ENCODE results near the gene XIRP2. TPM values are rescaled to one million over a fixed set of nuclear protein-coding genes. Genes with fewer than 3 reads are reported as not detected.

The XIRP2 gene
- total RNA-seq, 4 donors from 2014 or later: not detected

DNA sequence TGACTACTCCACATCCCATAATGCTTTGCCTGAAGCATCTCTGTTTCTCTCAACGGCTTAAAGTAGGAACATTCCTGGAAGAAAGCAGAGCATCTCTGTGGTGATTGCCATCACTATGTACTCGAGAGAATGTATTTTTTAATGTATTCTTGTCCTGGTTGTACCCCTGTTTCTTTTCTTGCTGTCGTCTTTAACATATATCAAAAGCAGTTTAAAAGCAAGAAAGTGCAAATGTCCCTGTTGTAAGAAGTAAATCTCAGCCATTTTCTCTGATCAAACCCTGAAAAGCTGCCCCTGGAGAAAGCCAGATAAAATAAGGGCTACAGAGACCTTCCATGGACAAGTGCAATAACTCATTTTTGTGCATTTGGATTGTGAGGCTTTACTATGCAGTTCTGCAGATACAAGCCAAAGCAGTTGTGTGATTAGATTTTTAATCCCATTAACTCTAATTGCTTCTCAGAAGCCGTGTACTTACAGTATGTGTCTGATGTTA is 70.8 kb downstream of the XIRP2 start:
- WGBS: 43% methylated on average over 4 of the region's 4 CpGs
- H3K36me3 ChIP-seq: no peaks in the 10 kb centered on the region

DNA sequence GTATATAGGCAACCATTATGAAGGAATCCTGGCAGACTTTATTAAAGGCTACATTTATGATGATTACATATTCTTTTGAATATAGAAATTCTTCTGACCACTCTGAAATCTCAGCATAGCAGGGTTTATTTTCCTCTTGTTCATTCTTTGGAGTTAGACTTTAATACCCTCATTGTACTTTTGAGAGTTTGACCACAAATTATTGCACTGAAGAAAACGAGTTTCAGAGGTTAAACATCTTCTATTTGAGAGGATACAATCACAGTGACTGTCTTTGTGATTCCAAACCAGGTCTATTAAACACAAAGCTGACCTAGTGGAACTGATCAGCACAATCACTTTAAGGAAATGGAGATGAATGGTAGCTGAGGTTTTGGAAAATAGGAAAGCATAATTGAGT is 71.3 kb downstream of the XIRP2 start:
- H3K4me1 ChIP-seq: no peaks in the 10 kb centered on the region
- TF ChIP-seq, protein P1, sequence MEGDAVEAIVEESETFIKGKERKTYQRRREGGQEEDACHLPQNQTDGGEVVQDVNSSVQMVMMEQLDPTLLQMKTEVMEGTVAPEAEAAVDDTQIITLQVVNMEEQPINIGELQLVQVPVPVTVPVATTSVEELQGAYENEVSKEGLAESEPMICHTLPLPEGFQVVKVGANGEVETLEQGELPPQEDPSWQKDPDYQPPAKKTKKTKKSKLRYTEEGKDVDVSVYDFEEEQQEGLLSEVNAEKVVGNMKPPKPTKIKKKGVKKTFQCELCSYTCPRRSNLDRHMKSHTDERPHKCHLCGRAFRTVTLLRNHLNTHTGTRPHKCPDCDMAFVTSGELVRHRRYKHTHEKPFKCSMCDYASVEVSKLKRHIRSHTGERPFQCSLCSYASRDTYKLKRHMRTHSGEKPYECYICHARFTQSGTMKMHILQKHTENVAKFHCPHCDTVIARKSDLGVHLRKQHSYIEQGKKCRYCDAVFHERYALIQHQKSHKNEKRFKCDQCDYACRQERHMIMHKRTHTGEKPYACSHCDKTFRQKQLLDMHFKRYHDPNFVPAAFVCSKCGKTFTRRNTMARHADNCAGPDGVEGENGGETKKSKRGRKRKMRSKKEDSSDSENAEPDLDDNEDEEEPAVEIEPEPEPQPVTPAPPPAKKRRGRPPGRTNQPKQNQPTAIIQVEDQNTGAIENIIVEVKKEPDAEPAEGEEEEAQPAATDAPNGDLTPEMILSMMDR (IDR thresholded peaks at IDR 0.05): no peak
- no peak for TF ChIP-seq POLR2A (IDR thresholded peaks at IDR 0.05)
- no peak for TF ChIP-seq EP300 (IDR thresholded peaks at IDR 0.05)
- no peak for TF ChIP-seq POLR2AphosphoS5 (IDR thresholded peaks at IDR 0.05)
- 31% methylated on average over 1 of the region's 1 CpG for WGBS
- H3K36me3 ChIP-seq: no peaks in the 10 kb centered on the region
- H3K27me3 ChIP-seq: no peaks in the 10 kb centered on the region
- no peak for DNase-seq (ENCODE audit: low spot score in 2 of 2)
- H3K27ac ChIP-seq: no peak overlapping the region
- H3K4me3 ChIP-seq: no peak overlapping the region
- no peaks in the 10 kb centered on the region for H3K9me3 ChIP-seq

More for the DNA sequence above, 70.8 kb downstream of the XIRP2 start:
- H3K4me1 ChIP-seq: no peaks in the 10 kb centered on the region
- no peak overlapping the region for H3K27ac ChIP-seq
- no peaks in the 10 kb centered on the region for H3K27me3 ChIP-seq
- no peaks in the 10 kb centered on the region for H3K9me3 ChIP-seq
- TF ChIP-seq EP300 (IDR thresholded peaks at IDR 0.05) (no peak), POLR2AphosphoS5 (IDR thresholded peaks at IDR 0.05) (no peak), POLR2A (IDR thresholded peaks at IDR 0.05) (no peak)
- TF ChIP-seq, protein P1 (IDR thresholded peaks at IDR 0.05): no peak
- no peak overlapping the region for H3K4me3 ChIP-seq
- DNase-seq (ENCODE audit: low spot score in 2 of 2): no peak

DNA sequence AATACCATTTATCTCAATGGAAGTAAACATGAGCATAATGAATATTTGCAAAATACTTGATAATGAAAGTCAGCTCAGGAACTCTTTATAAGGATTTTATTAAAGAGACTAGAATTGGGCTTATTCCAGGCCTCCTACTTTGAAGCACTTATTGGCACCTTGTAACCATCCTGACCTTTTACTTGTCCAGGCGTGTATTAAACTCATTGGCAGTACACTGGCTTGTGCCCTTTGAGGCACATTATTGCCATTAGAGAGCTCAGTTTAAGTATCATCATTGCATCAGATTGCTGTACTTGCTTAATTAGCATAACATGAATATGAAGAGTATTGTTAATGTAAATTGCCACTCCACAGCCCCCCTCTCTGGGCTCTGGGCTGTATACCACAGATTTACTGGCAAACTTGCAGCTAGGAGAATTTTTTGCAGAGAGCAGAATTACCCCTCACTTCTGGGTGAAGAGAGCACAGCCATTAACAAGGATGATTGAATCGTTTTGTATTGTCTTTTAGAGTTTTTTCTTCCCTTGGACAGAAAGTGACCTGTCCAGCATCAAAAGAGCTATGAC is 72.5 kb downstream of the XIRP2 start:
- Histone ChIP-seq H3K27me3 (no peaks in the 10 kb centered on the region), H3K9me3 (no peaks in the 10 kb centered on the region), H3K36me3 (no peaks in the 10 kb centered on the region), H3K4me1 (no peaks in the 10 kb centered on the region), H3K27ac (no peak overlapping the region), H3K4me3 (no peak overlapping the region)
- no peak for DNase-seq (ENCODE audit: low spot score in 2 of 2)
- 54% methylated on average over 2 of the region's 2 CpGs for WGBS
- TF ChIP-seq, protein P1 (IDR thresholded peaks at IDR 0.05): no peak
- TF ChIP-seq POLR2AphosphoS5 (IDR thresholded peaks at IDR 0.05) (no peak), EP300 (IDR thresholded peaks at IDR 0.05) (no peak), POLR2A (IDR thresholded peaks at IDR 0.05) (no peak)

DNA sequence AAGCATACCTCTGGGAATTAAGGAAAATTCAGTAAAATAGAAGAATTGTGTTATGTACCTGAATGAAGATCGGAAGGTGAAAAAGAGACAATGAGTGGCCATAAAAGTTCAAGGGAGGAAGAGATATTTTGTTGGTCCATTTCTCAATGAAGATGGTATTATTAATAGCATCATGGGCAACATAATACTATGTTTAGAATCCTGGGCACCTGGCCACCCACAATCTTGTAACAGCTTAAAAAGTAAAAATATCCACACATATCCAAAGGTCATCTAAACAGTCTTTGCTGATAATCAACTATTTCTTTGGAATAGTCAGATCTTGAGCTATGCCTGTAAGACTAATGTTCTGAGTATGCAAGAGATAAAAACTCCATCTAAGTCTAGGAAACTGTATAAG is 73.7 kb downstream of the XIRP2 start:
- 97% methylated on average over 1 of the region's 1 CpG for WGBS
- Histone ChIP-seq H3K9me3 (no peaks in the 10 kb centered on the region), H3K27ac (no peak overlapping the region), H3K27me3 (no peaks in the 10 kb centered on the region), H3K36me3 (no peaks in the 10 kb centered on the region), H3K4me1 (no peaks in the 10 kb centered on the region), H3K4me3 (no peak overlapping the region)
- TF ChIP-seq POLR2AphosphoS5 (IDR thresholded peaks at IDR 0.05): no peak
- no peak for TF ChIP-seq POLR2A (IDR thresholded peaks at IDR 0.05)
- TF ChIP-seq, protein P1 (IDR thresholded peaks at IDR 0.05): no peak
- TF ChIP-seq EP300 (IDR thresholded peaks at IDR 0.05): no peak
- no peak for DNase-seq (ENCODE audit: low spot score in 2 of 2)

DNA sequence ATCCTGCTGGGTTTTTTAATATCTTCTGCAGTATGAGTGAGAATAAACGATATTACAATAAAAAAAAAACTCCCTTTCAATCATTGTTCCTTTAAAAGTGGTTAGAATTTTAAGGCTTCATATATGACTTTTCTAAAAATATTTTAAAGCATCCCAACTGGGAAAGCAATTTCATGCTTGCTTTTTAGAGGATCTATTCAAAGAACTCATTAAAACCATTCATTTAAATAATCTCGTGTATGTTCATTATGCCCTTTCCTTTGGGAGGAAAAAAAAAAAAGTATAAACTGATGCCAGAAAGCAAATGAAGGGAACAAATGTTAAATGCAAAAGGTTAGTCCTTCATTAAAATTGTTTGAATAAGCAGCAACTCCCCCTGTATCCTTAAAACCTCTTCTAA is 81.2 kb downstream of the XIRP2 start:
- no peaks in the 10 kb centered on the region for H3K9me3 ChIP-seq

More for the DNA sequence above, 81.2 kb downstream of the XIRP2 start:
- 67% methylated on average over 2 of the region's 2 CpGs for WGBS
- Histone ChIP-seq H3K27ac (no peak overlapping the region), H3K4me3 (no peak overlapping the region), H3K36me3 (no peaks in the 10 kb centered on the region), H3K27me3 (no peaks in the 10 kb centered on the region), H3K4me1 (no peaks in the 10 kb centered on the region)
- DNase-seq (ENCODE audit: low spot score in 2 of 2): no peak
- TF ChIP-seq POLR2A (IDR thresholded peaks at IDR 0.05) (no peak), EP300 (IDR thresholded peaks at IDR 0.05) (no peak), POLR2AphosphoS5 (IDR thresholded peaks at IDR 0.05) (no peak)
- TF ChIP-seq, protein P1 (IDR thresholded peaks at IDR 0.05): no peak
